Naive thymus-derived CD4-positive, alpha-beta T cell (primary cell): ENCODE data around the gene EPAS1. TPM values are rescaled to one million over a fixed set of nuclear protein-coding genes. Genes with fewer than 3 reads are reported as not detected.

Source experiments
- ATAC-seq: fragments of 150-1000 bp; cut with Tn5 transposase; 2 replicates; pipeline ENCODE4 v1.10.0; 2021; ENCODE audit warnings: mild to moderate bottlenecking, moderate library complexity
- CTCF ChIA-PET: fragments of 350-600 bp; sonication (Branson Sonifier 250); formaldehyde crosslinking; loops from one replicate; lab custom pipeline; 2021; ENCODE audit warnings: antibody characterized with exemption; lab: Charles Lee
- POLR2A ChIA-PET: fragments of 350-600 bp; sonication (Branson Sonifier 250); formaldehyde crosslinking; loops from one replicate; lab custom pipeline; 2021; ENCODE audit warnings: antibody characterized with exemption, inconsistent platforms; lab: Charles Lee
- DNase-seq, 9 donors: peaks; one replicate each; pipeline versions ENCODE4 v3.0.0 to v3.0.0-alpha.2; 2020 to 2022; ENCODE audit warnings: mixed read lengths in 1 of 9
- H3K27ac ChIP-seq: one replicate; pipeline ENCODE4 v1.7.0; 2013; ENCODE audit warnings: mild to moderate bottlenecking, low read depth, low read length, moderate library complexity
- H3K27me3 ChIP-seq, 2 donors: one replicate each; pipeline ENCODE4 v1.7.0; 2013; ENCODE audit warnings: low read length in 2 of 2, mild to moderate bottlenecking in 2 of 2, moderate library complexity in 2 of 2; ENCODE audit not compliant: control insufficient read depth in 2 of 2, insufficient read depth in 2 of 2
- H3K36me3 ChIP-seq, 3 experiments: 1 replicate in 2 of 3; 2 replicates in 1 of 3; pipeline ENCODE4 v1.7.0; 2013; ENCODE audit warnings: low read length in 3 of 3, mild to moderate bottlenecking in 3 of 3, moderate library complexity in 1 of 3; ENCODE audit not compliant: insufficient read depth in 3 of 3, control insufficient read depth in 2 of 3
- H3K4me1 ChIP-seq, 2 donors: one replicate each; pipeline ENCODE4 v1.7.0; 2013; ENCODE audit warnings: low read length in 2 of 2, mild to moderate bottlenecking in 2 of 2, moderate library complexity in 1 of 2; ENCODE audit not compliant: control insufficient read depth in 2 of 2, insufficient read depth in 2 of 2
- H3K4me3 ChIP-seq: 2 replicates; pipeline ENCODE4 v1.7.0; 2013; ENCODE audit warnings: mild to moderate bottlenecking, low read length
- H3K9me3 ChIP-seq, 3 experiments: 1 replicate in 2 of 3; 2 replicates in 1 of 3; pipeline ENCODE4 v1.7.0; 2013; ENCODE audit warnings: low read length in 3 of 3; ENCODE audit not compliant: control insufficient read depth in 2 of 3
- H3K27ac Mint-ChIP-seq, 9 donors: one replicate each; pipeline ENCODE4 v1.8.0; 2020 to 2022; ENCODE audit warnings: mixed read lengths in 9 of 9, mild to moderate bottlenecking in 8 of 9, moderate library complexity in 5 of 9, inconsistent platforms in 2 of 9
- H3K27me3 Mint-ChIP-seq, 5 donors: one replicate each; pipeline ENCODE4 v1.8.0; 2021 to 2022; ENCODE audit warnings: mixed read lengths in 5 of 5, mild to moderate bottlenecking in 1 of 5
- H3K36me3 Mint-ChIP-seq, 5 donors: one replicate each; pipeline ENCODE4 v1.8.0; 2020 to 2022; ENCODE audit warnings: mixed read lengths in 5 of 5, mild to moderate bottlenecking in 3 of 5, inconsistent platforms in 1 of 5
- H3K4me1 Mint-ChIP-seq, 7 donors: one replicate each; pipeline ENCODE4 v1.8.0; 2020 to 2022; ENCODE audit warnings: mixed read lengths in 7 of 7, mild to moderate bottlenecking in 3 of 7, inconsistent platforms in 1 of 7
- H3K4me3 Mint-ChIP-seq, 10 donors: one replicate each; pipeline ENCODE4 v1.8.0; 2020 to 2022; ENCODE audit warnings: mild to moderate bottlenecking in 10 of 10, mixed read lengths in 10 of 10, moderate library complexity in 6 of 10, inconsistent platforms in 2 of 10
- H3K9me3 Mint-ChIP-seq, 11 donors: one replicate each; pipeline ENCODE4 v1.8.0; 2020 to 2022; ENCODE audit warnings: mixed read lengths in 11 of 11, mild to moderate bottlenecking in 4 of 11, inconsistent platforms in 1 of 11, moderate library complexity in 1 of 11
- intact Hi-C, 2 donors: fragments of 100-400 bp; cut with micrococcal nuclease; formaldehyde crosslinking; loops; one replicate each; pipeline ENCODE4 v1.15.1; 2023
- polyA plus RNA-seq, 2 donors: library from polyadenylated mRNA; unstranded; fragments of 300-500 nt; fragmentation: Illumina TruSeq; gene quantifications; one replicate each; pipeline ENCODE4 v1.2.3, GENCODE V29; 2021
- total RNA-seq, 6 experiments: library from RNA in 5 of 6; stranded (reverse) in 5 of 6; gene quantifications; 1 replicate in 5 of 6; 2 replicates in 1 of 6; pipeline ENCODE4 v1.2.3 and lab custom pipeline; 2021 to 2026

The EPAS1 gene
- total and polyA plus RNA-seq, 7 experiments from 2014 or later, result 0.18 to 17.0 (median 4.7) TPM; not detected in 1

- Histone ChIP-seq H3K27me3 (peaks cover 0 to 4% of the 10 kb centered on the region in 2 donors), H3K9me3 (no peaks in the 10 kb centered on the region), H3K4me3 (no peak overlapping the region), H3K4me1 (no peaks in the 10 kb centered on the region), H3K27ac (no peak overlapping the region), H3K36me3 (no peaks in the 10 kb centered on the region)
- CTCF ChIA-PET, result no interaction called here
- intact Hi-C loops, result no loop called here
- peaks cover 0 to 11% (median 1%) of the 10 kb centered on the region in 7 donors for H3K4me1 Mint-ChIP-seq
- DNase-seq (no peak), ATAC-seq (no peak)
- peaks cover 0 to 3% (median 0%) of the 10 kb centered on the region in 11 donors for H3K9me3 Mint-ChIP-seq
- peaks cover 0 to 19% (median 5%) of the 10 kb centered on the region in 5 donors for H3K27me3 Mint-ChIP-seq
- POLR2A ChIA-PET, result no interaction called here
- no peak overlapping the region for H3K4me3 Mint-ChIP-seq
- H3K36me3 Mint-ChIP-seq, result peaks cover 0 to 3% (median 0%) of the 10 kb centered on the region in 5 donors
- H3K27ac Mint-ChIP-seq, result no peak overlapping the region
These were observed 33.9 kb upstream of the EPAS1 start for GRCh38 chr2:46263347-46263746.

- POLR2A ChIA-PET, result no interaction called here
- H3K9me3 Mint-ChIP-seq, result peaks cover 0 to 1% (median 0%) of the 10 kb centered on the region in 11 donors
- Histone ChIP-seq H3K27me3 (peaks cover 0 to 4% of the 10 kb centered on the region in 2 donors), H3K9me3 (no peaks in the 10 kb centered on the region), H3K4me1 (no peaks in the 10 kb centered on the region), H3K4me3 (no peak overlapping the region), H3K36me3 (no peaks in the 10 kb centered on the region), H3K27ac (no peak overlapping the region)
- CTCF ChIA-PET, result no interaction called here
- H3K4me3 Mint-ChIP-seq, result no peak overlapping the region
- intact Hi-C loops, result no loop called here
- peaks cover 0 to 3% (median 0%) of the 10 kb centered on the region in 5 donors for H3K36me3 Mint-ChIP-seq
- no peak for DNase-seq
- peaks cover 0 to 16% (median 1%) of the 10 kb centered on the region in 7 donors for H3K4me1 Mint-ChIP-seq
- no peak overlapping the region for H3K27ac Mint-ChIP-seq
- peaks cover 0 to 12% (median 5%) of the 10 kb centered on the region in 5 donors for H3K27me3 Mint-ChIP-seq
- no peak for ATAC-seq
These were observed 32.8 kb upstream of the EPAS1 start for GRCh38 chr2:46264447-46264846.

- H3K9me3 ChIP-seq, result no peaks in the 10 kb centered on the region
- peaks cover 0 to 1% (median 0%) of the 10 kb centered on the region in 11 donors for H3K9me3 Mint-ChIP-seq
- H3K27ac Mint-ChIP-seq, result no peak overlapping the region
- H3K27ac ChIP-seq, result no peak overlapping the region
- H3K27me3 Mint-ChIP-seq, result peaks cover 0 to 11% (median 5%) of the 10 kb centered on the region in 5 donors
- peaks cover 0 to 4% of the 10 kb centered on the region in 2 donors for H3K27me3 ChIP-seq
- H3K36me3 Mint-ChIP-seq, result peaks cover 0 to 3% (median 0%) of the 10 kb centered on the region in 5 donors
- DNase-seq (no peak), ATAC-seq (no peak)
- ChIA-PET POLR2A (no interaction called here), CTCF (no interaction called here)
- H3K4me3 ChIP-seq, result no peak overlapping the region
- H3K4me1 ChIP-seq, result no peaks in the 10 kb centered on the region
- peaks cover 0 to 32% (median 1%) of the 10 kb centered on the region in 7 donors for H3K4me1 Mint-ChIP-seq
- no peaks in the 10 kb centered on the region for H3K36me3 ChIP-seq
- intact Hi-C loops, result no loop called here
- H3K4me3 Mint-ChIP-seq, result no peak overlapping the region
These were observed 31.1 kb upstream of the EPAS1 start for GRCh38 chr2:46266134-46266533.

- no peak for ATAC-seq
- CTCF ChIA-PET, result no interaction called here
These were observed 29.6 kb upstream of the EPAS1 start for GRCh38 chr2:46267616-46268015.

GRCh38 chr2:46268196-46268595, 29.0 kb upstream of the EPAS1 start:
- Mint-ChIP-seq H3K27ac (peak overlapping the region in 1 of 9 donors; percentile 26), H3K27me3 (peaks cover 4 to 11% (median 5%) of the 10 kb centered on the region in 5 donors), H3K4me3 (peak overlapping the region in 1 of 10 donors; percentile 46), H3K4me1 (peaks cover 0 to 34% (median 1%) of the 10 kb centered on the region in 7 donors), H3K36me3 (peaks cover 0 to 2% (median 0%) of the 10 kb centered on the region in 5 donors), H3K9me3 (peaks cover 0 to 1% (median 0%) of the 10 kb centered on the region in 11 donors)
- Histone ChIP-seq H3K4me3 (no peak overlapping the region), H3K9me3 (no peaks in the 10 kb centered on the region), H3K27me3 (peaks cover 0 to 4% of the 10 kb centered on the region in 2 donors), H3K27ac (no peak overlapping the region), H3K36me3 (no peaks in the 10 kb centered on the region), H3K4me1 (no peaks in the 10 kb centered on the region)
- CTCF ChIA-PET, result no interaction called here
- DNase-seq (no peak), ATAC-seq (peak; percentile 46)
- POLR2A ChIA-PET, result no interaction called here
- intact Hi-C loops, result no loop called here

More at GRCh38 chr2:46267616-46268015, 29.6 kb upstream of the EPAS1 start:
- peaks cover 0 to 33% (median 1%) of the 10 kb centered on the region in 7 donors for H3K4me1 Mint-ChIP-seq
- peaks cover 4 to 11% (median 5%) of the 10 kb centered on the region in 5 donors for H3K27me3 Mint-ChIP-seq
- Histone ChIP-seq H3K4me1 (no peaks in the 10 kb centered on the region), H3K27me3 (peaks cover 0 to 4% of the 10 kb centered on the region in 2 donors), H3K9me3 (no peaks in the 10 kb centered on the region), H3K36me3 (no peaks in the 10 kb centered on the region), H3K4me3 (no peak overlapping the region), H3K27ac (no peak overlapping the region)
- peaks cover 0 to 2% (median 0%) of the 10 kb centered on the region in 5 donors for H3K36me3 Mint-ChIP-seq
- H3K9me3 Mint-ChIP-seq, result peaks cover 0 to 1% (median 0%) of the 10 kb centered on the region in 11 donors
- H3K27ac Mint-ChIP-seq, result no peak overlapping the region
- peak overlapping the region in 1 of 10 donors; percentile 54 for H3K4me3 Mint-ChIP-seq
- intact Hi-C loops, result no loop called here
- POLR2A ChIA-PET, result no interaction called here
- DNase-seq, result no peak

GRCh38 chr2:46269001-46269400, 28.2 kb upstream of the EPAS1 start:
- Histone ChIP-seq H3K4me1 (no peaks in the 10 kb centered on the region), H3K27me3 (peaks cover 0 to 4% of the 10 kb centered on the region in 2 donors), H3K27ac (no peak overlapping the region), H3K36me3 (no peaks in the 10 kb centered on the region), H3K9me3 (no peaks in the 10 kb centered on the region), H3K4me3 (no peak overlapping the region)
- no peak for DNase-seq
- Mint-ChIP-seq H3K27me3 (peaks cover 4 to 9% (median 5%) of the 10 kb centered on the region in 5 donors), H3K9me3 (peaks cover 0 to 1% (median 0%) of the 10 kb centered on the region in 11 donors), H3K4me3 (peak overlapping the region in 1 of 10 donors; percentile 46), H3K27ac (no peak overlapping the region), H3K36me3 (peaks cover 0 to 2% (median 0%) of the 10 kb centered on the region in 5 donors), H3K4me1 (peaks cover 0 to 39% (median 1%) of the 10 kb centered on the region in 7 donors)
- CTCF ChIA-PET, result no interaction called here
- POLR2A ChIA-PET, result no interaction called here
- intact Hi-C loops, result no loop called here
- no peak for ATAC-seq
